Measurements from ENCODE around the gene NDUFAF5. TPM values are rescaled to one million over a fixed set of nuclear protein-coding genes. Genes with fewer than 3 reads are reported as not detected.
"Not testable (repeated sequence)": the region's sequence is repeated elsewhere in the genome, so short reads cannot be mapped to it uniquely, and the experiment has no call there.

NDUFAF5 gene
- total RNA-seq, 2 donors from 2014 or later: 31.8 to 33.0 TPM

GRCh38 chr20:13755809-13756208 is 29.0 kb upstream of the NDUFAF5 start:
- no peak for TF ChIP-seq CTCF (IDR thresholded peaks at IDR 0.05)
- Histone ChIP-seq H3K4me1 (no peaks in the 10 kb centered on the region), H3K27me3 (no peaks in the 10 kb centered on the region), H3K9ac (ENCODE audit: low read depth in 2 of 2, low read length in 2 of 2) (no peak overlapping the region), H3K4me3 (no peak overlapping the region), H3K9me3 (no peaks in the 10 kb centered on the region), H3K36me3 (no peaks in the 10 kb centered on the region), H3K27ac (no peak overlapping the region)
- intact Hi-C loops (cut with DNase I): loop anchor here (10.0 kb wide), 1 partner anchor 641 kb away; no protein-coding TSS in a partner anchor
- DNase-seq: no peak

DNA sequence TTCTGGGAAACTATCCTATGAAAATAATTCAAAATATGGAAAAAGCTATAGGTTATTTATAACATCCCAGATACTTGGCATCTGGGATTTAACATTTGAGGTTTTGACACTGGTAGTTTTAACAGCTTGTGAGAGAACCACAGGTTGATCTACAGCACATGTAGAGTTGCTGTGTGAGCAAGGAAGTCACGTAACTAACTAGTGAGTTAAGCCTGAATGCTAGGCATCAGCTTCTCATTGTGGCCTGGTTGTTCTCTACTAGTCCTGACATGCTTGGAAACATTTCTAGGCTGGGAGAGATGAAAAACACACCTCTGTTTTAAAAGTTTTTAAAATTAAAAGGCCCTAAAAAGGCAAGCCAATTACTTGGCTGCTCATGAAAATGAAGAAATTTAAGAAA is 28.3 kb upstream of the NDUFAF5 start:
- Histone ChIP-seq H3K4me3 (no peak overlapping the region), H3K9ac (ENCODE audit: low read depth in 2 of 2, low read length in 2 of 2) (no peak overlapping the region), H3K36me3 (no peaks in the 10 kb centered on the region), H3K4me1 (no peaks in the 10 kb centered on the region), H3K27ac (no peak overlapping the region), H3K9me3 (no peaks in the 10 kb centered on the region), H3K27me3 (no peaks in the 10 kb centered on the region)
- intact Hi-C loops (cut with DNase I): loop anchor here (10.0 kb wide), 1 partner anchor 642 kb away; no protein-coding TSS in a partner anchor
- no peak for TF ChIP-seq CTCF (IDR thresholded peaks at IDR 0.05)
- DNase-seq: no peak

- intact Hi-C loops (cut with DNase I): loop anchor here (10.0 kb wide), 1 partner anchor 644 kb away; no protein-coding TSS in a partner anchor
- Histone ChIP-seq H3K4me3 (no peak overlapping the region), H3K9me3 (no peaks in the 10 kb centered on the region), H3K36me3 (no peaks in the 10 kb centered on the region), H3K4me1 (no peaks in the 10 kb centered on the region), H3K9ac (ENCODE audit: low read depth in 2 of 2, low read length in 2 of 2) (no peak overlapping the region), H3K27ac (no peak overlapping the region), H3K27me3 (no peaks in the 10 kb centered on the region)
- no peak for TF ChIP-seq CTCF (IDR thresholded peaks at IDR 0.05)
- DNase-seq: no peak
These were observed 25.9 kb upstream of the NDUFAF5 start for GRCh38 chr20:13758884-13759283.

GRCh38 chr20:13760451-13760946 is 24.3 kb upstream of the NDUFAF5 start:
- H3K4me3 ChIP-seq; H3K9ac ChIP-seq (ENCODE audit: low read depth in 2 of 2, low read length in 2 of 2); DNase-seq; H3K9me3 ChIP-seq; H3K27ac ChIP-seq; H3K36me3 ChIP-seq; H3K4me1 ChIP-seq; intact Hi-C loops (cut with DNase I); H3K27me3 ChIP-seq: not testable (repeated sequence)

- no peaks in the 10 kb centered on the region for H3K36me3 ChIP-seq
These were observed 19.5 kb upstream of the NDUFAF5 start for GRCh38 chr20:13765299-13765698.

More at GRCh38 chr20:13765299-13765698, 19.5 kb upstream of the NDUFAF5 start:
- H3K4me1 ChIP-seq: no peaks in the 10 kb centered on the region
- H3K27ac ChIP-seq: no peak overlapping the region
- intact Hi-C loops (cut with DNase I): no loop called here
- H3K9ac ChIP-seq (ENCODE audit: low read depth in 2 of 2, low read length in 2 of 2): no peak overlapping the region
- no peaks in the 10 kb centered on the region for H3K9me3 ChIP-seq
- no peaks in the 10 kb centered on the region for H3K27me3 ChIP-seq
- no peak for TF ChIP-seq CTCF (IDR thresholded peaks at IDR 0.05)
- no peak overlapping the region for H3K4me3 ChIP-seq
- no peak for DNase-seq

Data from colonic mucosa (tissue), 4 donors.